Esophagus squamous epithelium (tissue), 4 donors: Measurements from ENCODE around the gene CTU1.

Experiments used
- CTCF ChIP-seq, 6 experiments: fragments of 450-650 bp in 4 of 6; fragments of 200-600 bp in 2 of 6; sonication (generic) in 2 of 6; IDR thresholded peaks; one replicate each; pipeline ENCODE4 v1.5.1; 2016 to 2019; ENCODE audit warnings: antibody characterized with exemption in 6 of 6, mild to moderate bottlenecking in 4 of 6, moderate library complexity in 4 of 6
- POLR2A ChIP-seq, 4 donors: fragments of 450-650 bp; IDR thresholded peaks; one replicate each; pipeline ENCODE4 v1.6.1; 2017; ENCODE audit warnings: antibody characterized with exemption in 4 of 4, mild to moderate bottlenecking in 4 of 4, moderate library complexity in 3 of 4

DNA sequence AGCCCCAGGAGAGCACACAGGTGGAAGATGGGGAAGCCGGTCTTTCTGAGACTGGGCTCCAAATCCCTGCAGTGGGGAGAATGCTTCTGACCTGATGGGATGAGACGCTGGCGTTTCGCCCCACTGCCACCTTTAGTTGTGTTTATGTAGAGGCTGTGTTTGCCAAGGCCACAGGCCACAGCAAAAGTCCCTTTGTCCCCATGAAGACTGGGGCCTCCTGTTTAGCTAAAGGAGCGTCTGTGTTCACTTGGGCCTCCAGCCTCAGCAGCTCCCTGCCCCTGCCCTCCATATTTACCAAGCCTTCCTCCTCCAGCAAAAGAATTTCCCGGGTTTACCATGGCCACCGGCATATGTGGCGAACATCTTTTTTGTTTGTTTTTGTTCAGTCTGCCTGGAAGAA is 15.1 kb downstream of the CTU1 start:
- TF ChIP-seq CTCF (IDR thresholded peaks at IDR 0.05) = no peak
- no peak for TF ChIP-seq POLR2A (IDR thresholded peaks at IDR 0.05)
